ENCODE data around the gene IL1B.

GRCh38 chr2:112876257-112876970 is 39.8 kb upstream of the IL1B start:
- no peak for TF ChIP-seq POLR2A (IDR thresholded peaks at IDR 0.05)
- TF ChIP-seq CTCF (IDR thresholded peaks at IDR 0.05) = no peak
- TF ChIP-seq EP300 (IDR thresholded peaks at IDR 0.05) = no peak

Data from tibial nerve (tissue), 4 donors.